Peyer's patch (tissue), 4 donors: ENCODE results near the gene FHOD3. TPM values are rescaled to one million over a fixed set of nuclear protein-coding genes. Genes with fewer than 3 reads are reported as not detected.

Experiments
- DNase-seq, 3 donors: peaks; one replicate each; pipeline ENCODE4 v3.0.0-alpha.2; 2017 to 2019
- H3K27ac ChIP-seq, 4 donors: fragments of 200-600 bp; sonication (generic); one replicate each; pipeline ENCODE4 v1.5.1; 2016 to 2019
- H3K27me3 ChIP-seq, 2 donors: fragments of 200-600 bp; sonication (generic); one replicate each; pipeline ENCODE4 v1.5.1; 2019
- H3K36me3 ChIP-seq, 3 donors: fragments of 200-600 bp; sonication (generic); one replicate each; pipeline ENCODE4 v1.5.1; 2016 to 2019
- H3K4me1 ChIP-seq, 4 donors: fragments of 200-600 bp; sonication (generic); one replicate each; pipeline ENCODE4 v1.5.1; 2016 to 2019
- H3K4me3 ChIP-seq, 4 donors: fragments of 200-600 bp; sonication (generic); 1 replicate in 3 of 4; 2 replicates in 1 of 4; pipeline ENCODE4 v1.5.1; 2016 to 2019; ENCODE audit warnings: mild to moderate bottlenecking in 1 of 4
- H3K9me3 ChIP-seq, 4 donors: fragments of 200-600 bp; sonication (generic); one replicate each; pipeline ENCODE4 v1.5.1; 2016 to 2019; ENCODE audit warnings: mild to moderate bottlenecking in 1 of 4
- CTCF ChIP-seq, 6 experiments: fragments of 450-650 bp in 4 of 6; fragments of 200-600 bp in 2 of 6; sonication (generic) in 1 of 6; IDR thresholded peaks; one replicate each; pipeline ENCODE4 v1.5.1; 2017 to 2019; ENCODE audit warnings: antibody characterized with exemption in 6 of 6, mild to moderate bottlenecking in 3 of 6, moderate library complexity in 1 of 6
- POLR2A ChIP-seq, 2 donors: fragments of 450-650 bp; IDR thresholded peaks; one replicate each; pipeline ENCODE4 v1.5.1; 2017; ENCODE audit warnings: antibody characterized with exemption in 2 of 2, mild to moderate bottlenecking in 2 of 2, moderate library complexity in 2 of 2
- total RNA-seq, 4 donors: library from RNA; depleted of rRNA; stranded (reverse); fragments of >200 nt; gene quantifications; one replicate each; pipeline ENCODE4 v1.1.0, GENCODE V29; 2016

The FHOD3 gene
- total RNA-seq, 4 donors from 2014 or later, result 0.53 to 10.7 (median 4.6) TPM

GRCh38 chr18:36379435-36379984, 82.0 kb downstream of the FHOD3 start:
- H3K27ac ChIP-seq, result no peak overlapping the region
- H3K9me3 ChIP-seq, result no peaks in the 10 kb centered on the region
- no peaks in the 10 kb centered on the region for H3K36me3 ChIP-seq
- no peak for TF ChIP-seq POLR2A (IDR thresholded peaks at IDR 0.05)
- TF ChIP-seq CTCF (IDR thresholded peaks at IDR 0.05), result no peak
- H3K4me3 ChIP-seq, result no peak overlapping the region
- no peaks in the 10 kb centered on the region for H3K4me1 ChIP-seq
- H3K27me3 ChIP-seq, result no peaks in the 10 kb centered on the region
- no peak for DNase-seq

DNA sequence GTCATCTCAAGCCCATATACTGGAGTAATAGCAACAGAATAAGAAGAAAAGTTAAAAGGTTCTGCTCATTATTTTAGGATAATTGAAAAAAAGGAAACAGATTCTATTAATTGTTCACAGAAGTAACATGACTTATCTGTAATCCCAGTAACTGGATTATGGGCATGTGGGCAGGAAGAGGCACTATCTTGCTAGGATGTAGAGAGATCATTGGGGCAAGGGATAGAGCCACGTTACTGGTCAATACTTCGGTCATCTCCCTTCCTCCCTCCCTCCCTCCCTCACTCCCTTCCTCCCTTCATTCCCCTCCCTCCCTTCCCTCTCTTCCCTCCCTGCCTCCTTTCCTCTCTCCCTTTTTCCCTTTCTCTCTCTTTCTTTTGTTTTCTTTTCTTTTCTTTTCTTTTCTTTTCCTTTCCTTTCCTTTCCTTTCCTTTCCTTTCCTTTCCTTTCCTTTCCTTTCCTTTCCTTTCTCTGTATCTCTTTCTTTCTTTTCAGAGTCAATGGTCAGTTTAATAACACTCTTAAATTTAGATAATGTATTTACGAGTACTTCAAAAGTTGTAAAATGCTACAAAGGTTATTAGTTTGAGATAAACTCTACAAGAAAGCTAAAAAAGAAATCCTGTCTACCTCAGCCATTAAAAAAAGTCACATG, 82.8 kb downstream of the FHOD3 start:
- Histone ChIP-seq H3K4me3 (no peak overlapping the region), H3K36me3 (no peaks in the 10 kb centered on the region), H3K27me3 (no peaks in the 10 kb centered on the region), H3K27ac (no peak overlapping the region), H3K9me3 (no peaks in the 10 kb centered on the region), H3K4me1 (no peaks in the 10 kb centered on the region)
- TF ChIP-seq POLR2A (IDR thresholded peaks at IDR 0.05), result no peak
- TF ChIP-seq CTCF (IDR thresholded peaks at IDR 0.05), result no peak
- no peak for DNase-seq

DNA sequence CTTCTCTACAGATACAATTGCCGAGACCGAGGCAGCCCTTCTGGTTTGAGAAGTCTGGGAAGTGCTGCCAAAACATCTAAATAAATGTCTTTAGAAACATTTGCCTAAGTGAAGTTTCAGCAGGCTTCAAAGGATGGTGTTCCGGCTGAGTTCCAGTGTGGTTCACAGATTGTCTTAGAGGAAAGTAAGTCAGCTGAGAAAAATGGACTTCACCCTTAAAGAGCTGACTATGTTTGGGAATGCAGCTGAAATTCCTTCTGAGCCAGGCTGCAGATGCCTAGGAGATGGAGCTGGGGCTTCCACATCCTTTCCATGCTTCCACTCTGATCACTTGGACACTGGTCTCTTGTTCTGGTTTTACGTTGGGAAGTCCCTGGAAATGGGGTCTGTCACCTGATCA, 83.6 kb downstream of the FHOD3 start:
- Histone ChIP-seq H3K9me3 (no peaks in the 10 kb centered on the region), H3K27ac (no peak overlapping the region), H3K4me3 (no peak overlapping the region), H3K36me3 (no peaks in the 10 kb centered on the region), H3K27me3 (no peaks in the 10 kb centered on the region), H3K4me1 (no peaks in the 10 kb centered on the region)
- DNase-seq, result no peak
- no peak for TF ChIP-seq POLR2A (IDR thresholded peaks at IDR 0.05)

DNA sequence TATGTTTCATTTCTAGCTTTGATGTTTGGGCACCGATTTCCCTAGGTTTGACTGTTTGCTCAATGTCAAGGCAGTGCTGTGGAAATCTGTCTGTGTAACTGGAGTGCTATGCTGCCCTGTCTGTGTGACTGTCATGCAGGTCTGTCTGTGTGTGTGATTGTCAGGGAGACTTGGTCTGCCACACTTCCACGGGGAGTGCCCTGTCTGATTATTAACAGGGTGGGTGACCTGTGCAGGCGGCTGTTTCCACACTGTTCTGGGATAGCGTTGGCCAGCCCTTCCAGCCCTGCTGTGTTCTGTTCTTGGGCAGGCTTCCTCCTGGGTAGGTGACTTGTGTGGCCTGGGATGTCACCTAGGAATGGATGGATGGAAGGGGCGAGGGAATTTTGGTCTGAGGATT, 85.3 kb downstream of the FHOD3 start:
- no peak overlapping the region for H3K27ac ChIP-seq
- no peaks in the 10 kb centered on the region for H3K9me3 ChIP-seq
- TF ChIP-seq CTCF (IDR thresholded peaks at IDR 0.05) (no peak), POLR2A (IDR thresholded peaks at IDR 0.05) (no peak)
- DNase-seq, result no peak
- no peak overlapping the region for H3K4me3 ChIP-seq
- H3K36me3 ChIP-seq, result no peaks in the 10 kb centered on the region
- no peaks in the 10 kb centered on the region for H3K4me1 ChIP-seq
- H3K27me3 ChIP-seq, result no peaks in the 10 kb centered on the region

GRCh38 chr18:36386150-36386920, 88.8 kb downstream of the FHOD3 start:
- H3K4me3 ChIP-seq, result no peak overlapping the region
- no peaks in the 10 kb centered on the region for H3K36me3 ChIP-seq
- H3K9me3 ChIP-seq, result no peaks in the 10 kb centered on the region
- H3K27ac ChIP-seq, result no peak overlapping the region
- no peak for DNase-seq
- H3K27me3 ChIP-seq, result no peaks in the 10 kb centered on the region
- TF ChIP-seq CTCF (IDR thresholded peaks at IDR 0.05) (no peak), POLR2A (IDR thresholded peaks at IDR 0.05) (no peak)
- no peaks in the 10 kb centered on the region for H3K4me1 ChIP-seq

DNA sequence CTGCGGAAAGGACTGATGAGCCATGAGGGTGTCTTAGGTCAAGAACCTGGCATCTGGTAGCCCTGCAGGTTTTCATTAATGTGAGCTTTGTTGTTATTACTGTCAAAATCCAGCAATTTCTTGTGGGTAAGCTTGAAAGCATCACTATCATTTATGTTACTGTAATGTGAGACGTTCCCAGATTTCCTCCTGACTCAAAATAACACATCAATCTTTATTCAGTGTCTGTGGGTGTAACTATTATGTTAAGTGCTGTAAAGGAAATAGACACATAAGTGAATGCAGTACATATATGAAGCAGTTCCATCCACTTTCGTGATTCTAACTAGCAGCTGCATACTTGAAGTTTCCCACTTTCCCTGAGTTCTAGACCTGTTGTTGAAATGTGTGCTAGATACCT, 89.8 kb downstream of the FHOD3 start:
- H3K27me3 ChIP-seq, result no peaks in the 10 kb centered on the region
- no peaks in the 10 kb centered on the region for H3K36me3 ChIP-seq
- no peak overlapping the region for H3K27ac ChIP-seq
- H3K4me3 ChIP-seq, result no peak overlapping the region
- H3K4me1 ChIP-seq, result no peaks in the 10 kb centered on the region
- TF ChIP-seq CTCF (IDR thresholded peaks at IDR 0.05) (no peak), POLR2A (IDR thresholded peaks at IDR 0.05) (no peak)
- no peaks in the 10 kb centered on the region for H3K9me3 ChIP-seq
- no peak for DNase-seq
